GM19238 (cell line): Measurements from ENCODE around the gene ORC1.
"Not testable (repeated sequence)": the region's sequence is repeated elsewhere in the genome, so short reads cannot be mapped to it uniquely, and the experiment has no call there.

Experiments
- DNase-seq: peaks from one replicate; pipeline ENCODE4 v3.0.0; 2011; ENCODE audit warnings: low spot score; ENCODE audit not compliant: insufficient read length

The ORC1 gene

GRCh38 chr1:52386458-52386857 lies 17.8 kb downstream of the ORC1 start:
- no peak for DNase-seq

- no peak for DNase-seq
Measured at GRCh38 chr1:52385376-52385775, 18.8 kb downstream of the ORC1 start.

- DNase-seq, result not testable (repeated sequence)
Measured at GRCh38 chr1:52369851-52370250, 34.4 kb downstream of the ORC1 start.

GRCh38 chr1:52368383-52369172 lies 35.6 kb downstream of the ORC1 start:
- DNase-seq, result peak; percentile 45

GRCh38 chr1:52367272-52367671 lies 37.0 kb downstream of the ORC1 start:
- DNase-seq, result no peak

- DNase-seq, result no peak
Measured at GRCh38 chr1:52366517-52366827, 37.8 kb downstream of the ORC1 start.

- DNase-seq, result peak; percentile 97
Measured at GRCh38 chr1:52365746-52366516, 38.3 kb downstream of the ORC1 start, which contains the start of gene CC2D1B. Gene CC2D1B, minus strand, starts transcription at chr1:52366205. Its CDS starts 1,585 bp downstream, at chr1:52364620.

GRCh38 chr1:52365071-52365745 lies 39.0 kb downstream of the ORC1 start:
- DNase-seq, result peak; percentile 18

- peak; percentile 23 for DNase-seq
Measured at GRCh38 chr1:52364235-52364839, 39.9 kb downstream of the ORC1 start.

GRCh38 chr1:52360595-52360968 lies 43.6 kb downstream of the ORC1 start:
- DNase-seq, result no peak

GRCh38 chr1:52359676-52360594 lies 44.3 kb downstream of the ORC1 start:
- DNase-seq, result no peak

GRCh38 chr1:52358851-52359497 lies 45.2 kb downstream of the ORC1 start:
- no peak for DNase-seq

GRCh38 chr1:52357397-52357796 lies 46.8 kb downstream of the ORC1 start:
- no peak for DNase-seq

GRCh38 chr1:52356818-52357355 lies 47.3 kb downstream of the ORC1 start:
- DNase-seq, result no peak

GRCh38 chr1:52355847-52356505 lies 48.2 kb downstream of the ORC1 start:
- DNase-seq, result no peak

GRCh38 chr1:52355436-52355835 lies 48.8 kb downstream of the ORC1 start:
- no peak for DNase-seq

- no peak for DNase-seq
Measured at GRCh38 chr1:52352690-52353089, 51.5 kb downstream of the ORC1 start.

- no peak for DNase-seq
Measured at GRCh38 chr1:52348704-52349300, 55.4 kb downstream of the ORC1 start.

- no peak for DNase-seq
Measured at GRCh38 chr1:52346653-52347052, 57.6 kb downstream of the ORC1 start.
